GM23338 (cell line): Measurements from ENCODE around the gene ZNF516. TPM values are rescaled to one million over a fixed set of nuclear protein-coding genes. Genes with fewer than 3 reads are reported as not detected.

Experiments
- ATAC-seq: fragments of 200-7000 bp; cut with Tn5 transposase; 3 replicates; pipeline ENCODE4 v1.9.1; 2020
- DNase-seq: peaks from one replicate; pipeline ENCODE4 v3.0.0-alpha.2; 2015; ENCODE audit warnings: low spot score
- H2AFZ ChIP-seq: fragments of 200-600 bp; sonication (generic); 2 replicates; pipeline ENCODE4 v1.8.0; 2016; ENCODE audit warnings: antibody characterized with exemption, mild to moderate bottlenecking, moderate library complexity
- H3F3A ChIP-seq: fragments of 200-600 bp; sonication (generic); replicated peaks from 2 replicates; pipeline ENCODE4 v1.8.0; 2017; ENCODE audit warnings: antibody characterized with exemption, mixed run types, low read depth
- H3K27ac ChIP-seq: fragments of 200-600 bp; sonication (generic); 2 replicates; pipeline ENCODE4 v1.6.1; 2016; ENCODE audit warnings: low read depth
- H3K27me3 ChIP-seq: fragments of 200-600 bp; sonication (generic); 2 replicates; pipeline ENCODE4 v1.8.0; 2016; ENCODE audit warnings: mild to moderate bottlenecking, mixed run types, moderate library complexity; ENCODE audit not compliant: insufficient read depth
- H3K36me3 ChIP-seq: fragments of 200-600 bp; sonication (generic); 2 replicates; pipeline ENCODE4 v1.8.0; 2016; ENCODE audit warnings: mild to moderate bottlenecking; ENCODE audit not compliant: insufficient read depth
- H3K4me1 ChIP-seq: fragments of 200-600 bp; sonication (generic); 2 replicates; pipeline ENCODE4 v1.8.0; 2016; ENCODE audit warnings: mild to moderate bottlenecking, moderate library complexity; ENCODE audit not compliant: insufficient read depth
- H3K4me2 ChIP-seq: fragments of 200-600 bp; sonication (generic); 2 replicates; pipeline ENCODE4 v1.7.1; 2017; ENCODE audit warnings: mixed run types
- H3K4me3 ChIP-seq: fragments of 200-600 bp; sonication (generic); 2 replicates; pipeline ENCODE4 v1.6.1; 2016; ENCODE audit warnings: mixed run types
- H3K79me2 ChIP-seq: fragments of 200-600 bp; sonication (generic); replicated peaks from 2 replicates; pipeline ENCODE4 v1.8.0; 2017; ENCODE audit warnings: mild to moderate bottlenecking; ENCODE audit not compliant: insufficient read depth
- H3K9me2 ChIP-seq: fragments of 200-600 bp; sonication (generic); 2 replicates; pipeline ENCODE4 v1.8.0; 2017; ENCODE audit not compliant: insufficient read depth
- H4K20me1 ChIP-seq: fragments of 200-600 bp; sonication (generic); replicated peaks from 2 replicates; pipeline ENCODE4 v1.8.0; 2017; ENCODE audit warnings: mild to moderate bottlenecking; ENCODE audit not compliant: insufficient read depth
- H3K27ac Mint-ChIP-seq: 2 replicates; pipeline ENCODE4 v1.8.0; 2020; ENCODE audit warnings: inconsistent platforms, mild to moderate bottlenecking, moderate library complexity, mixed read lengths
- H3K27me3 Mint-ChIP-seq: 3 replicates; pipeline ENCODE4 v1.8.0; 2022; ENCODE audit warnings: low read depth, mild to moderate bottlenecking, moderate library complexity, mixed read lengths, inconsistent platforms; ENCODE audit not compliant: insufficient read depth, poor library complexity
- H3K36me3 Mint-ChIP-seq: 3 replicates; pipeline ENCODE4 v1.8.0; 2021; ENCODE audit warnings: low read depth, mild to moderate bottlenecking, inconsistent platforms, moderate library complexity, mixed read lengths
- H3K4me1 Mint-ChIP-seq: 3 replicates; pipeline ENCODE4 v1.8.0; 2020; ENCODE audit warnings: mild to moderate bottlenecking, inconsistent platforms, mixed read lengths
- H3K4me3 Mint-ChIP-seq: 3 replicates; pipeline ENCODE4 v1.8.0; 2021; ENCODE audit warnings: moderate library complexity, mild to moderate bottlenecking, inconsistent platforms, mixed read lengths
- H3K9me3 Mint-ChIP-seq: 3 replicates; pipeline ENCODE4 v1.8.0; 2020; ENCODE audit warnings: moderate library complexity, mild to moderate bottlenecking, inconsistent platforms, mixed read lengths
- CREB1 ChIP-seq: fragments of 250-450 bp; sonication (Bioruptor Pico); IDR thresholded peaks from 2 replicates; pipeline ENCODE4 v1.5.0; 2020; ENCODE audit warnings: low read depth, mild to moderate bottlenecking, moderate library complexity
- CTCF ChIP-seq, 2 experiments: fragments of 200-600 bp in 1 of 2; sonication (generic) in 1 of 2; conservative IDR thresholded peaks; 2 replicates each; pipeline versions ENCODE4 v1.5.1 to v1.6.1; 2016 to 2017; ENCODE audit warnings: antibody characterized with exemption in 2 of 2, low read depth in 2 of 2, mild to moderate bottlenecking in 2 of 2, moderate library complexity in 1 of 2
- ETS1 ChIP-seq: IDR thresholded peaks from 2 replicates; pipeline ENCODE4 v1.6.1; 2016; ENCODE audit warnings: antibody characterized with exemption
- EZH2 ChIP-seq: fragments of 200-600 bp; sonication (generic); IDR thresholded peaks from one replicate; pipeline ENCODE4 v1.8.0; 2017; ENCODE audit warnings: antibody characterized with exemption, mild to moderate bottlenecking, low read depth; ENCODE audit not compliant: unreplicated experiment
- EZH2phosphoT487 ChIP-seq: fragments of 200-600 bp; sonication (generic); IDR thresholded peaks from one replicate; pipeline ENCODE4 v1.8.1; 2018; ENCODE audit warnings: antibody characterized with exemption; ENCODE audit not compliant: unreplicated experiment
- JUNB ChIP-seq: IDR thresholded peaks from one replicate; pipeline ENCODE4 v1.6.1; 2016; ENCODE audit warnings: antibody characterized with exemption; ENCODE audit not compliant: unreplicated experiment
- NANOG ChIP-seq: IDR thresholded peaks from 2 replicates; pipeline ENCODE4 v1.6.1; 2016; ENCODE audit warnings: antibody characterized with exemption, borderline replicate concordance
- POLR2AphosphoS5 ChIP-seq: IDR thresholded peaks from 2 replicates; pipeline ENCODE4 v1.6.1; 2016; ENCODE audit warnings: antibody characterized with exemption, low read depth
- REST ChIP-seq: IDR thresholded peaks from one replicate; pipeline ENCODE4 v1.6.1; 2018; ENCODE audit warnings: antibody characterized with exemption; ENCODE audit not compliant: unreplicated experiment
- STAT1 ChIP-seq: IDR thresholded peaks from one replicate; pipeline ENCODE4 v1.6.1; 2016; ENCODE audit warnings: antibody characterized with exemption; ENCODE audit not compliant: unreplicated experiment
- ZNF114 ChIP-seq: fragments of 250-450 bp; sonication (Bioruptor Pico); IDR thresholded peaks from 2 replicates; pipeline ENCODE4 v1.5.0; 2020; ENCODE audit warnings: mild to moderate bottlenecking, moderate library complexity
- ZNF331 ChIP-seq: fragments of 250-450 bp; sonication (Bioruptor Pico); IDR thresholded peaks from 2 replicates; pipeline ENCODE4 v1.5.0; 2020; ENCODE audit warnings: low read depth, mild to moderate bottlenecking, moderate library complexity
- ZNF462 ChIP-seq: fragments of 250-450 bp; sonication (Bioruptor Pico); IDR thresholded peaks from 2 replicates; pipeline ENCODE4 v1.5.0; 2020; ENCODE audit warnings: mild to moderate bottlenecking, moderate library complexity
- polyA plus RNA-seq: library from polyadenylated mRNA; unstranded; fragments of >200 nt; fragmentation: Nextera tagmentation; extraction: Ambion mirVana; gene quantifications from 2 replicates; pipeline ENCODE4 v1.2.1, GENCODE V29; 2016
- total RNA-seq: library from RNA; depleted of rRNA; stranded (reverse); fragments of >200 nt; shearing (Covaris generic); gene quantifications from 2 replicates; pipeline ENCODE4 v1.2.3, GENCODE V29; 2014

Gene ZNF516
- total and polyA plus RNA-seq, 2 experiments from 2014 or later = 11.9 to 24.2 TPM

DNA sequence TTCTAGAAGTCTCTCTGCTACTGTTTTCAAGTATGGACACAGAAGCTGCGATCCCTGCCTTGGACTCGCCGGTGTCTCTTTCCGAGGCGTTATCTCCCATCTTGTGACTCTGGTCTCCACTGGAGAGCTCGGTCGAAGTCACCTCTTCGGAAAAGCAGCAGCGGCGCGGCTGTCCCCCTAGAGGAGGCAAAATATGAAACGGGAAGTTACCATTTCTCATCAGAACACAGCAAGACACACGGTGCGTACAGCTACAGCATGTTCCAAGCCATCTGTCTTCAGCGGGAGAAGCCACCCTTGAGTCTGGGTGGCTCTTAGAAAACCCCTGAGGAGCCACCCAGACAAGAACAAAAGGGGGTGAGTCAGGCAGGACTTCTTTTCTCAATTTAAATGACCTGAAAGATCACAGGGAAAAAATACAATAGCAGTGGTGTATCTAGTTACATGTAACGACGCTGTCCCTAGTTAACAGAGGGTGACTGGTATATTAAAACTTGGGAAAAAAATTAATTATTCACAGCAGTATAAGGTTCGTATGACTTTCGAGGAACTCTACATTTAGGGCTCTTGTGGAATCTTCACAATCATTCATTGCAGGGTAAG is 114.8 kb downstream of the ZNF516 start:
- Histone ChIP-seq H3K27ac (no peak overlapping the region), H3K79me2 (no peaks in the 10 kb centered on the region), H3K4me2 (no peak overlapping the region), H3K4me3 (no peak overlapping the region), H3K36me3 (no peaks in the 10 kb centered on the region), H2AFZ (no peak overlapping the region), H4K20me1 (no peaks in the 10 kb centered on the region), H3K9me2 (no peaks in the 10 kb centered on the region), H3K27me3 (no peaks in the 10 kb centered on the region), H3F3A (no peaks in the 10 kb centered on the region), H3K4me1 (no peaks in the 10 kb centered on the region)
- peaks cover 12% of the 10 kb centered on the region for H3K27me3 Mint-ChIP-seq
- ATAC-seq (no peak), DNase-seq (no peak)
- H3K27ac Mint-ChIP-seq = peak overlapping the region; percentile 60; the same call in 1 of the 2 replicates
- no peaks in the 10 kb centered on the region for H3K9me3 Mint-ChIP-seq
- H3K4me1 Mint-ChIP-seq = peaks cover 11% of the 10 kb centered on the region
- H3K4me3 Mint-ChIP-seq = no peak overlapping the region
- no peak for TF ChIP-seq CTCF (conservative IDR thresholded peaks at IDR 0.05; ENCODE audit: low read depth in 2 of 2)
- TF ChIP-seq CREB1 = no peak
- no peak for TF ChIP-seq JUNB
- TF ChIP-seq POLR2AphosphoS5 = no peak
- no peak for TF ChIP-seq ETS1
- TF ChIP-seq NANOG = no peak
- no peak for TF ChIP-seq EZH2phosphoT487
- TF ChIP-seq STAT1 = no peak
- TF ChIP-seq ZNF114 (CRISPR knock-in tag) = no peak
- no peak for TF ChIP-seq ZNF331 (CRISPR knock-in tag)
- no peak for TF ChIP-seq ZNF462 (CRISPR knock-in tag)
- no peak for TF ChIP-seq REST
- TF ChIP-seq EZH2 = no peak
- H3K36me3 Mint-ChIP-seq = peaks cover 16% of the 10 kb centered on the region
